HEK293 (cell line): ENCODE measurements around the gene SHOX.

ENCODE experiments used
- CTCF ChIA-PET: fragments of 350-600 bp; formaldehyde crosslinking; extraction: SDS; loops from one replicate; lab custom pipeline; 2021; ENCODE audit warnings: antibody characterized with exemption; lab: Yijun Ruan, JAX
- POLR2A ChIA-PET: fragments of 300-600 bp; formaldehyde crosslinking; extraction: SDS; loops from one replicate; lab custom pipeline; 2020; ENCODE audit warnings: antibody characterized with exemption, inconsistent platforms; lab: Yijun Ruan, JAX
- H3K27ac ChIP-seq: fragments of 200-500 bp; sonication (Bioruptor generic); 2 replicates; pipeline ENCODE4 v1.5.1; 2014; ENCODE audit warnings: low read depth, low read length, control low read depth, inconsistent platforms; ENCODE audit errors: extremely low read depth
- H3K36me3 ChIP-seq, 2 experiments: fragments of 200-500 bp in 1 of 2; sonication (Bioruptor generic) in 1 of 2; 1 replicate in 1 of 2; 2 replicates in 1 of 2; pipeline ENCODE4 v1.5.1; 2014 to 2017; ENCODE audit warnings: inconsistent platforms in 2 of 2, low read length in 2 of 2; ENCODE audit not compliant: control insufficient read depth in 2 of 2, insufficient read depth in 1 of 2
- H3K4me1 ChIP-seq: fragments of 200-500 bp; sonication (Bioruptor generic); 2 replicates; pipeline ENCODE4 v1.5.1; 2014; ENCODE audit warnings: mild to moderate bottlenecking, low read length, inconsistent platforms; ENCODE audit not compliant: control insufficient read depth, insufficient read depth
- H3K4me3 ChIP-seq: 2 replicates; pipeline ENCODE4 v1.5.1; 2011; ENCODE audit warnings: low read depth, mild to moderate bottlenecking, control low read depth, low read length, moderate library complexity
- H3K9me3 ChIP-seq: fragments of 200-500 bp; sonication (Bioruptor generic); 2 replicates; pipeline ENCODE4 v1.5.1; 2014; ENCODE audit warnings: low read depth, low read length, inconsistent platforms; ENCODE audit not compliant: control insufficient read depth, insufficient read depth
- GLI4 ChIP-seq: fragments of 450-650 bp; formaldehyde crosslinking; IDR thresholded peaks from 2 replicates; pipeline ENCODE4 v1.5.1; 2016; ENCODE audit warnings: missing biosample characterization, missing genetic modification characterization
- HOXA7 ChIP-seq: sonication (generic); formaldehyde crosslinking; IDR thresholded peaks from 2 replicates; pipeline ENCODE4 v1.8.1; 2022; ENCODE audit warnings: missing genetic modification reagents, borderline replicate concordance
- KLF17 ChIP-seq: fragments of 450-650 bp; formaldehyde crosslinking; IDR thresholded peaks from 2 replicates; pipeline ENCODE4 v1.5.1; 2016; ENCODE audit warnings: missing biosample characterization, missing genetic modification characterization
- MYNN ChIP-seq: fragments of 450-650 bp; formaldehyde crosslinking; IDR thresholded peaks from 2 replicates; pipeline ENCODE4 v1.5.1; 2016; ENCODE audit warnings: missing biosample characterization, missing genetic modification characterization, borderline replicate concordance
- SP3 ChIP-seq: fragments of 450-650 bp; formaldehyde crosslinking; IDR thresholded peaks from 2 replicates; pipeline ENCODE4 v1.5.1; 2016; ENCODE audit warnings: missing biosample characterization, missing genetic modification characterization
- ZBTB11 ChIP-seq: fragments of 450-650 bp; formaldehyde crosslinking; conservative IDR thresholded peaks from 2 replicates; pipeline ENCODE4 v1.5.1; 2016; ENCODE audit warnings: low read depth, missing biosample characterization, missing genetic modification characterization
- ZNF138 ChIP-seq: fragments of 450-650 bp; formaldehyde crosslinking; IDR thresholded peaks from 2 replicates; pipeline ENCODE4 v1.5.1; 2016; ENCODE audit warnings: missing biosample characterization, missing genetic modification characterization, borderline replicate concordance
- ZNF248 ChIP-seq: fragments of 450-650 bp; formaldehyde crosslinking; IDR thresholded peaks from 2 replicates; pipeline ENCODE4 v1.5.1; 2017; ENCODE audit warnings: missing biosample characterization, missing genetic modification characterization
- ZNF292 ChIP-seq: fragments of 450-650 bp; formaldehyde crosslinking; IDR thresholded peaks from 2 replicates; pipeline ENCODE4 v1.5.1; 2016; ENCODE audit warnings: low read depth, missing biosample characterization, missing genetic modification characterization, borderline replicate concordance
- ZNF404 ChIP-seq: fragments of 450-650 bp; formaldehyde crosslinking; IDR thresholded peaks from 2 replicates; pipeline ENCODE4 v1.5.1; 2017; ENCODE audit warnings: missing biosample characterization, missing genetic modification characterization
- ZNF510 ChIP-seq: fragments of 450-650 bp; formaldehyde crosslinking; IDR thresholded peaks from 2 replicates; pipeline ENCODE4 v1.5.1; 2018; ENCODE audit warnings: mild to moderate bottlenecking, missing genetic modification characterization, missing biosample characterization; ENCODE audit not compliant: insufficient replicate concordance
- ZNF677 ChIP-seq: fragments of 450-650 bp; IDR thresholded peaks from 2 replicates; pipeline ENCODE4 v1.5.0; 2018; ENCODE audit warnings: missing biosample characterization, mild to moderate bottlenecking, missing genetic modification characterization, moderate library complexity
- ZNF701 ChIP-seq: fragments of 450-650 bp; formaldehyde crosslinking; IDR thresholded peaks from 2 replicates; pipeline ENCODE4 v1.5.1; 2016; ENCODE audit warnings: missing biosample characterization, missing genetic modification characterization
- ZNF791 ChIP-seq: fragments of 450-650 bp; formaldehyde crosslinking; IDR thresholded peaks from 2 replicates; pipeline ENCODE4 v1.5.1; 2016; ENCODE audit warnings: missing biosample characterization, missing genetic modification characterization
- ZSCAN16 ChIP-seq: fragments of 450-650 bp; formaldehyde crosslinking; IDR thresholded peaks from 2 replicates; pipeline ENCODE4 v1.5.1; 2016; ENCODE audit warnings: missing biosample characterization, missing genetic modification characterization
- ZSCAN23 ChIP-seq: fragments of 450-650 bp; formaldehyde crosslinking; IDR thresholded peaks from 2 replicates; pipeline ENCODE4 v1.5.1; 2016; ENCODE audit warnings: missing biosample characterization, missing genetic modification characterization
- TF ChIP-seq, protein P1 (sequence below): fragments of 450-650 bp; formaldehyde crosslinking; IDR thresholded peaks from 2 replicates; pipeline ENCODE4 v1.5.1; 2016; ENCODE audit warnings: missing biosample characterization, missing genetic modification characterization, borderline replicate concordance
- TF ChIP-seq, protein P2 (sequence below): fragments of 450-650 bp; formaldehyde crosslinking; IDR thresholded peaks from 2 replicates; pipeline ENCODE4; 2016; ENCODE audit warnings: missing biosample characterization, missing genetic modification characterization

SHOX gene

GRCh38 chrX:643241-643595 is 12.6 kb downstream of the SHOX start (continued):
- TF ChIP-seq ZBTB11 (tag by site-specific recombination) (no peak), KLF17 (tag by site-specific recombination) (no peak), GLI4 (no peak), ZNF404 (no peak), ZNF248 (tag by site-specific recombination) (no peak), ZNF791 (tag by site-specific recombination) (no peak)

DNA sequence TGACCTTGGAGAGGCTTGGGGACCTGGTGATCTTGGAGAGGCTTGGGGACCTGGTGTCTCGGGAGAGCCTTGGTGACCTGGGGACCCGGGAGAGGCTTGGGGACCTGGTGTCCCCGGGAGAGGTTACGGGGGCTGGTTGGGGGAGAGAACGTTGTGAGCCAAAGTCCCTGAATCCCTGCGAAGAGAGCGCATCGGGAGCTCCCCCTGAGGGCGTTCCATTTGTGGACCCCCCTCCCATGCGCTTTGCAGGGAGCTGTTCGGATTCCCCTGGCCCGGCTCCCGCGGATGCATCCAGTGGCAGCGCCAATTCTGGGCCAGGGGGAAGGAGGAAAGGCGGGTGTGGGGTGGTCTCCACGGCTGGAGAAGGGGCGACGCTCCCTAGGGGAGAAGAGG is 13.3 kb downstream of the SHOX start:
- H3K27ac ChIP-seq = no peak overlapping the region
- no peaks in the 10 kb centered on the region for H3K9me3 ChIP-seq
- H3K36me3 ChIP-seq = no peaks in the 10 kb centered on the region
- TF ChIP-seq ZNF677 (tag by site-specific recombination) (no peak), SP3 (no peak), ZNF292 (tag by site-specific recombination) (no peak), ZSCAN23 (no peak), ZSCAN16 (no peak), ZNF138 (tag by site-specific recombination) (no peak), ZNF701 (tag by site-specific recombination) (no peak), ZNF510 (tag by site-specific recombination) (no peak), HOXA7 (CRISPR knock-in tag) (no peak), MYNN (tag by site-specific recombination) (no peak)
- TF ChIP-seq, protein P1, sequence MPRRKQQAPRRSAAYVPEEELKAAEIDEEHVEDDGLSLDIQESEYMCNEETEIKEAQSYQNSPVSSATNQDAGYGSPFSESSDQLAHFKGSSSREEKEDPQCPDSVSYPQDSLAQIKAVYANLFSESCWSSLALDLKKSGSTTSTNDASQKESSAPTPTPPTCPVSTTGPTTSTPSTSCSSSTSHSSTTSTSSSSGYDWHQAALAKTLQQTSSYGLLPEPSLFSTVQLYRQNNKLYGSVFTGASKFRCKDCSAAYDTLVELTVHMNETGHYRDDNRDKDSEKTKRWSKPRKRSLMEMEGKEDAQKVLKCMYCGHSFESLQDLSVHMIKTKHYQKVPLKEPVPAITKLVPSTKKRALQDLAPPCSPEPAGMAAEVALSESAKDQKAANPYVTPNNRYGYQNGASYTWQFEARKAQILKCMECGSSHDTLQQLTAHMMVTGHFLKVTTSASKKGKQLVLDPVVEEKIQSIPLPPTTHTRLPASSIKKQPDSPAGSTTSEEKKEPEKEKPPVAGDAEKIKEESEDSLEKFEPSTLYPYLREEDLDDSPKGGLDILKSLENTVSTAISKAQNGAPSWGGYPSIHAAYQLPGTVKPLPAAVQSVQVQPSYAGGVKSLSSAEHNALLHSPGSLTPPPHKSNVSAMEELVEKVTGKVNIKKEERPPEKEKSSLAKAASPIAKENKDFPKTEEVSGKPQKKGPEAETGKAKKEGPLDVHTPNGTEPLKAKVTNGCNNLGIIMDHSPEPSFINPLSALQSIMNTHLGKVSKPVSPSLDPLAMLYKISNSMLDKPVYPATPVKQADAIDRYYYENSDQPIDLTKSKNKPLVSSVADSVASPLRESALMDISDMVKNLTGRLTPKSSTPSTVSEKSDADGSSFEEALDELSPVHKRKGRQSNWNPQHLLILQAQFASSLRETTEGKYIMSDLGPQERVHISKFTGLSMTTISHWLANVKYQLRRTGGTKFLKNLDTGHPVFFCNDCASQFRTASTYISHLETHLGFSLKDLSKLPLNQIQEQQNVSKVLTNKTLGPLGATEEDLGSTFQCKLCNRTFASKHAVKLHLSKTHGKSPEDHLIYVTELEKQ (tag by site-specific recombination) = no peak
- TF ChIP-seq, protein P2, sequence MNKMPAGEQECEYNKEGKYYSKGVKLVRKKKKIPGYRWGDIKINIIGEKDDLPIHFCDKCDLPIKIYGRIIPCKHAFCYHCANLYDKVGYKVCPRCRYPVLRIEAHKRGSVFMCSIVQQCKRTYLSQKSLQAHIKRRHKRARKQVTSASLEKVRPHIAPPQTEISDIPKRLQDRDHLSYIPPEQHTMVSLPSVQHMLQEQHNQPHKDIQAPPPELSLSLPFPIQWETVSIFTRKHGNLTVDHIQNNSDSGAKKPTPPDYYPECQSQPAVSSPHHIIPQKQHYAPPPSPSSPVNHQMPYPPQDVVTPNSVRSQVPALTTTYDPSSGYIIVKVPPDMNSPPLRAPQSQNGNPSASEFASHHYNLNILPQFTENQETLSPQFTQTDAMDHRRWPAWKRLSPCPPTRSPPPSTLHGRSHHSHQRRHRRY (tag by site-specific recombination) = no peak
- TF ChIP-seq, all 188 proteins: peak for 0
- ChIA-PET POLR2A (no interaction called here), CTCF (no interaction called here)
- Histone ChIP-seq H3K4me3 (no peak overlapping the region), H3K4me1 (no peaks in the 10 kb centered on the region)
